ENCODE results near the gene SRRD.
"Not testable (repeated sequence)": the region's sequence is repeated elsewhere in the genome, so short reads cannot be mapped to it uniquely, and the experiment has no call there.

SRRD gene

GRCh38 chr22:26522592-26522991, 38.9 kb downstream of the SRRD start:
- H3K27me3 ChIP-seq (ENCODE audit: insufficient read depth, low read length): no peaks in the 10 kb centered on the region
- H3K79me2 ChIP-seq (ENCODE audit: control insufficient read depth, insufficient read depth, low read length, unreplicated experiment): no peaks in the 10 kb centered on the region
- no peak overlapping the region for H3K4me3 ChIP-seq (ENCODE audit: low read depth, low read length)
- no peak overlapping the region for H2AFZ ChIP-seq (ENCODE audit: low read length, unreplicated experiment)
- no peaks in the 10 kb centered on the region for H3K36me3 ChIP-seq (ENCODE audit: insufficient read depth, low read length)
- no peaks in the 10 kb centered on the region for H3K4me1 ChIP-seq (ENCODE audit: control insufficient read depth, insufficient read depth, low read length, unreplicated experiment)
- H3K27ac ChIP-seq (ENCODE audit: low read depth, low read length): no peak overlapping the region

GRCh38 chr22:26524870-26525269, 41.2 kb downstream of the SRRD start:
- H3K27me3 ChIP-seq (ENCODE audit: insufficient read depth, low read length): no peaks in the 10 kb centered on the region
- H3K36me3 ChIP-seq (ENCODE audit: insufficient read depth, low read length): no peaks in the 10 kb centered on the region
- H3K4me1 ChIP-seq (ENCODE audit: control insufficient read depth, insufficient read depth, low read length, unreplicated experiment): peaks cover 7% of the 10 kb centered on the region

GRCh38 chr22:26525946-26526564, 42.4 kb downstream of the SRRD start:
- Histone ChIP-seq H2AFZ (ENCODE audit: low read length, unreplicated experiment) (no peak overlapping the region), H3K36me3 (ENCODE audit: insufficient read depth, low read length) (no peaks in the 10 kb centered on the region), H3K27me3 (ENCODE audit: insufficient read depth, low read length) (no peaks in the 10 kb centered on the region), H3K79me2 (ENCODE audit: control insufficient read depth, insufficient read depth, low read length, unreplicated experiment) (no peaks in the 10 kb centered on the region), H3K4me3 (ENCODE audit: low read depth, low read length) (no peak overlapping the region), H3K27ac (ENCODE audit: low read depth, low read length) (no peak overlapping the region), H3K4me1 (ENCODE audit: control insufficient read depth, insufficient read depth, low read length, unreplicated experiment) (peaks cover 7% of the 10 kb centered on the region)

More at GRCh38 chr22:26524870-26525269, 41.2 kb downstream of the SRRD start:
- Histone ChIP-seq H2AFZ (ENCODE audit: low read length, unreplicated experiment) (no peak overlapping the region), H3K79me2 (ENCODE audit: control insufficient read depth, insufficient read depth, low read length, unreplicated experiment) (no peaks in the 10 kb centered on the region), H3K4me3 (ENCODE audit: low read depth, low read length) (no peak overlapping the region), H3K27ac (ENCODE audit: low read depth, low read length) (no peak overlapping the region)

GRCh38 chr22:26527167-26527566, 43.5 kb downstream of the SRRD start:
- Histone ChIP-seq H2AFZ (ENCODE audit: low read length, unreplicated experiment) (no peak overlapping the region), H3K4me1 (ENCODE audit: control insufficient read depth, insufficient read depth, low read length, unreplicated experiment) (peaks cover 7% of the 10 kb centered on the region), H3K36me3 (ENCODE audit: insufficient read depth, low read length) (no peaks in the 10 kb centered on the region), H3K4me3 (ENCODE audit: low read depth, low read length) (no peak overlapping the region), H3K27me3 (ENCODE audit: insufficient read depth, low read length) (no peaks in the 10 kb centered on the region), H3K79me2 (ENCODE audit: control insufficient read depth, insufficient read depth, low read length, unreplicated experiment) (no peaks in the 10 kb centered on the region), H3K27ac (ENCODE audit: low read depth, low read length) (no peak overlapping the region)

GRCh38 chr22:26527574-26528465, 44.1 kb downstream of the SRRD start:
- H3K4me1 ChIP-seq (ENCODE audit: control insufficient read depth, insufficient read depth, low read length, unreplicated experiment): peaks cover 9% of the 10 kb centered on the region
- H3K4me3 ChIP-seq (ENCODE audit: low read depth, low read length): no peak overlapping the region
- H3K36me3 ChIP-seq (ENCODE audit: insufficient read depth, low read length): no peaks in the 10 kb centered on the region
- H2AFZ ChIP-seq (ENCODE audit: low read length, unreplicated experiment): no peak overlapping the region
- H3K27ac ChIP-seq (ENCODE audit: low read depth, low read length): no peak overlapping the region
- no peaks in the 10 kb centered on the region for H3K27me3 ChIP-seq (ENCODE audit: insufficient read depth, low read length)
- H3K79me2 ChIP-seq (ENCODE audit: control insufficient read depth, insufficient read depth, low read length, unreplicated experiment): no peaks in the 10 kb centered on the region

GRCh38 chr22:26528518-26528917, 44.8 kb downstream of the SRRD start:
- not testable (repeated sequence) for H2AFZ ChIP-seq (ENCODE audit: low read length, unreplicated experiment); H3K27ac ChIP-seq (ENCODE audit: low read depth, low read length); H3K27me3 ChIP-seq (ENCODE audit: insufficient read depth, low read length); H3K79me2 ChIP-seq (ENCODE audit: control insufficient read depth, insufficient read depth, low read length, unreplicated experiment); H3K4me3 ChIP-seq (ENCODE audit: low read depth, low read length); H3K36me3 ChIP-seq (ENCODE audit: insufficient read depth, low read length)
- H3K4me1 ChIP-seq (ENCODE audit: control insufficient read depth, insufficient read depth, low read length, unreplicated experiment): peaks cover 12% of the 10 kb centered on the region

GRCh38 chr22:26529345-26529744, 45.7 kb downstream of the SRRD start:
- H3K27me3 ChIP-seq (ENCODE audit: insufficient read depth, low read length): no peaks in the 10 kb centered on the region
- no peaks in the 10 kb centered on the region for H3K36me3 ChIP-seq (ENCODE audit: insufficient read depth, low read length)
- peaks cover 12% of the 10 kb centered on the region for H3K4me1 ChIP-seq (ENCODE audit: control insufficient read depth, insufficient read depth, low read length, unreplicated experiment)

GRCh38 chr22:26534171-26534855, 50.6 kb downstream of the SRRD start:
- Histone ChIP-seq H3K4me3 (ENCODE audit: low read depth, low read length) (no peak overlapping the region), H3K4me1 (ENCODE audit: control insufficient read depth, insufficient read depth, low read length, unreplicated experiment) (peaks cover 9% of the 10 kb centered on the region), H3K27ac (ENCODE audit: low read depth, low read length) (no peak overlapping the region), H3K79me2 (ENCODE audit: control insufficient read depth, insufficient read depth, low read length, unreplicated experiment) (no peaks in the 10 kb centered on the region), H3K27me3 (ENCODE audit: insufficient read depth, low read length) (no peaks in the 10 kb centered on the region), H3K36me3 (ENCODE audit: insufficient read depth, low read length) (no peaks in the 10 kb centered on the region), H2AFZ (ENCODE audit: low read length, unreplicated experiment) (no peak overlapping the region)

More at GRCh38 chr22:26529345-26529744, 45.7 kb downstream of the SRRD start:
- H2AFZ ChIP-seq (ENCODE audit: low read length, unreplicated experiment): no peak overlapping the region
- H3K79me2 ChIP-seq (ENCODE audit: control insufficient read depth, insufficient read depth, low read length, unreplicated experiment): no peaks in the 10 kb centered on the region
- no peak overlapping the region for H3K27ac ChIP-seq (ENCODE audit: low read depth, low read length)
- H3K4me3 ChIP-seq (ENCODE audit: low read depth, low read length): no peak overlapping the region

GRCh38 chr22:26534874-26535602, 51.4 kb downstream of the SRRD start:
- no peaks in the 10 kb centered on the region for H3K79me2 ChIP-seq (ENCODE audit: control insufficient read depth, insufficient read depth, low read length, unreplicated experiment)
- H3K36me3 ChIP-seq (ENCODE audit: insufficient read depth, low read length): no peaks in the 10 kb centered on the region
- no peaks in the 10 kb centered on the region for H3K27me3 ChIP-seq (ENCODE audit: insufficient read depth, low read length)
- no peak overlapping the region for H2AFZ ChIP-seq (ENCODE audit: low read length, unreplicated experiment)
- H3K4me3 ChIP-seq (ENCODE audit: low read depth, low read length): no peak overlapping the region
- no peak overlapping the region for H3K27ac ChIP-seq (ENCODE audit: low read depth, low read length)
- H3K4me1 ChIP-seq (ENCODE audit: control insufficient read depth, insufficient read depth, low read length, unreplicated experiment): peaks cover 4% of the 10 kb centered on the region

- no peaks in the 10 kb centered on the region for H3K27me3 ChIP-seq (ENCODE audit: insufficient read depth, low read length)
- no peaks in the 10 kb centered on the region for H3K36me3 ChIP-seq (ENCODE audit: insufficient read depth, low read length)
- H3K27ac ChIP-seq (ENCODE audit: low read depth, low read length): no peak overlapping the region
- no peak overlapping the region for H3K4me3 ChIP-seq (ENCODE audit: low read depth, low read length)
- no peaks in the 10 kb centered on the region for H3K79me2 ChIP-seq (ENCODE audit: control insufficient read depth, insufficient read depth, low read length, unreplicated experiment)
- no peak overlapping the region for H2AFZ ChIP-seq (ENCODE audit: low read length, unreplicated experiment)
- H3K4me1 ChIP-seq (ENCODE audit: control insufficient read depth, insufficient read depth, low read length, unreplicated experiment): peaks cover 4% of the 10 kb centered on the region
Measured at GRCh38 chr22:26535603-26535908, 51.9 kb downstream of the SRRD start.
